Astrocyte (in vitro differentiated cells and primary cell): ENCODE data around the gene CNTRL.

Experiments
- EZH2 ChIP-seq: IDR thresholded peaks from 2 replicates; pipeline ENCODE4 v1.6.1; 2012; ENCODE audit warnings: mild to moderate bottlenecking, low read length, inconsistent platforms; ENCODE audit not compliant: insufficient read depth
- TF ChIP-seq, protein P1 (sequence below): IDR thresholded peaks from 2 replicates; pipeline ENCODE4 v1.5.1; 2011; ENCODE audit warnings: low read depth, mild to moderate bottlenecking, inconsistent platforms, low read length, moderate library complexity; ENCODE audit not compliant: insufficient read depth

DNA sequence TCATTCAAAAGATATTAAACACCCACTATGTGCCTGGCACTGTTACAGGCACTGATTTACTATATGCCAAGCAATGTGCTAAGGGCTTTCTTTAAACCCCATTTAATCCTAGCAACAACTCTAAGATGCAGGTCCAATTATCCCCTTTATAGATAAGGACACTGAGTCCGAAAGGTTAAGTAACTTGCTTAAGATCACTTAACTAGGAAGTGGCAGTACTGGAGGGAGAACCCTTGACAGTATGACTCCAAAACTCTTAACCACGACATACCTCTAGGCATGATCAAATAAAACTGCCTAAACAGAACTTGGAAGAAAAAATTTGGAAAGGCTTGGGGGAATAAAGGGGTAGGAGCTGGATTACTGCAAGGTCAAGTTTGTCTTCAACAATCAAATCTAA, 125.2 kb downstream of the CNTRL start:
- TF ChIP-seq EZH2, result no peak
- TF ChIP-seq, protein P1, sequence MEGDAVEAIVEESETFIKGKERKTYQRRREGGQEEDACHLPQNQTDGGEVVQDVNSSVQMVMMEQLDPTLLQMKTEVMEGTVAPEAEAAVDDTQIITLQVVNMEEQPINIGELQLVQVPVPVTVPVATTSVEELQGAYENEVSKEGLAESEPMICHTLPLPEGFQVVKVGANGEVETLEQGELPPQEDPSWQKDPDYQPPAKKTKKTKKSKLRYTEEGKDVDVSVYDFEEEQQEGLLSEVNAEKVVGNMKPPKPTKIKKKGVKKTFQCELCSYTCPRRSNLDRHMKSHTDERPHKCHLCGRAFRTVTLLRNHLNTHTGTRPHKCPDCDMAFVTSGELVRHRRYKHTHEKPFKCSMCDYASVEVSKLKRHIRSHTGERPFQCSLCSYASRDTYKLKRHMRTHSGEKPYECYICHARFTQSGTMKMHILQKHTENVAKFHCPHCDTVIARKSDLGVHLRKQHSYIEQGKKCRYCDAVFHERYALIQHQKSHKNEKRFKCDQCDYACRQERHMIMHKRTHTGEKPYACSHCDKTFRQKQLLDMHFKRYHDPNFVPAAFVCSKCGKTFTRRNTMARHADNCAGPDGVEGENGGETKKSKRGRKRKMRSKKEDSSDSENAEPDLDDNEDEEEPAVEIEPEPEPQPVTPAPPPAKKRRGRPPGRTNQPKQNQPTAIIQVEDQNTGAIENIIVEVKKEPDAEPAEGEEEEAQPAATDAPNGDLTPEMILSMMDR, result no peak
